HTERT RPE-1 (cell line): ENCODE data around the gene LGALS9.
"Not testable (repeated sequence)": the region's sequence is repeated elsewhere in the genome, so short reads cannot be mapped to it uniquely, and the experiment has no call there.

Experiments
- in situ Hi-C: fragments of 300-500 bp; cut with MboI; formaldehyde crosslinking; loops from 4 replicates; pipeline ENCODE4 v1.14.3; 2020; ENCODE audit warnings: low sequenced_read_pairs

The LGALS9 gene

DNA sequence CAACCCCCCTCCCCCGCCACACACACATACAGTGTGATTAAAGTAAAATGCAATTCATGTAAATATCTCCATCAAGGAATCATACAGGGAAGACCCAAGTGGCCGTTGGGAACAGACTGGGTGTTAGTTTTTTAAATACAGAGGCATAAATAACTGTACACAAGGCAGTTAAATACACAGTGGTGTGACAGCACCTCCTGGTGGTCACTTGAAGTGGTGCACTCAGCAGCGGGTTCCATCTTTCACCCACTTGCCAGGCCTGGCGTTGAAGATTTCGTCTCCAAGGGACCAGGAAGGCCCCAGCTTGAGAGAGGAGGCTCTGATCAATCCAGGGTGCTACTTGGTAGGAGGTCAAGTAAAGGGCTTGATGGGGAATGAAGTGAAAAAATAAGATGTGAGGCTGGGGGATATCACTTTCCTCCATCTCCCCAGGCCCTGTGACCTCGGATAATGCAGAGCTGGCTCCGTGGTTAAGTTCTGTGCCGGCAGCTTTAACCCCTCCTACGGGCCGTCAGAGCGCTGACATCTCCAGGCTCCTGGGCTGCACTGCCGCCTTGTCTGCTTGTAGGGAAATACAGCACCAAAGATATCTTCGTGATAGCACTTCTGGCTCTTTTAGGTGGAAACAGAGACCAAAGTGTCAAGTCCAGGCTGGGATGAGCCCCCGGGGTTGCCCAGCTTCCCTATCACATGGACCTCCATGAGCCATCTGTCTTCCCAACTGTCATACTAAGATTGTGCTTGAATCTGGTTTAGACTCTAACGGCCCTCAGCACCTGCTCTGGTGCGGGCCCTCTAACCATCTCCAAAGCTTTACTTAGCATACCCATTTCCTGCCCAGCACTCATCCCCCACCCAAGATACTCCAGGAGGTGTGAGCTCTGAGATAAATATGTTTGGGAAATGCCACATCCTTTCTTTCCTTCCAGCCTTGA lies 20.7 kb downstream of the LGALS9 start:
- in situ Hi-C loops, result no loop called here

- in situ Hi-C loops, result not testable (repeated sequence)
These were observed 22.5 kb downstream of the LGALS9 start for GRCh38 chr17:27653449-27653971.

DNA sequence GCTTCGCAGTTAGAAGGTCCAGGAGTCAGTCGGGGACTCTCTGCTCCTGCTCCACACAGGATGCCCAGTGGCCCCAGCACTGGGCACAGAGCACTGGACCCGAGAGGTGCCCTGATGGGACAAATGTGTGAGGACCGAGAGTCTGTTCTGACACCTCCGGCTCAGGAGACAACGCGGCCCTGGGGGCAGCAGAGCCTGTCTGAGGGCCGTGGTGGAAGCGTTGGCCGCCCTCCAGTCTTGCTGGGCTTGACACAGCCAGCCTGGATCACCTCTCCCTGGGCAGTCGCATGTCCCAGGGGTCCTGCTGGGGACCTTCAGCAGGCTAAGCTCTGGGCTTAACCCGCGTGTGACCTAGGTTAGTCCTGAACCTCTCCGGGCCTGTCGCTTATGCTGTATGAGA lies 23.1 kb downstream of the LGALS9 start:
- in situ Hi-C loops, result no loop called here

DNA sequence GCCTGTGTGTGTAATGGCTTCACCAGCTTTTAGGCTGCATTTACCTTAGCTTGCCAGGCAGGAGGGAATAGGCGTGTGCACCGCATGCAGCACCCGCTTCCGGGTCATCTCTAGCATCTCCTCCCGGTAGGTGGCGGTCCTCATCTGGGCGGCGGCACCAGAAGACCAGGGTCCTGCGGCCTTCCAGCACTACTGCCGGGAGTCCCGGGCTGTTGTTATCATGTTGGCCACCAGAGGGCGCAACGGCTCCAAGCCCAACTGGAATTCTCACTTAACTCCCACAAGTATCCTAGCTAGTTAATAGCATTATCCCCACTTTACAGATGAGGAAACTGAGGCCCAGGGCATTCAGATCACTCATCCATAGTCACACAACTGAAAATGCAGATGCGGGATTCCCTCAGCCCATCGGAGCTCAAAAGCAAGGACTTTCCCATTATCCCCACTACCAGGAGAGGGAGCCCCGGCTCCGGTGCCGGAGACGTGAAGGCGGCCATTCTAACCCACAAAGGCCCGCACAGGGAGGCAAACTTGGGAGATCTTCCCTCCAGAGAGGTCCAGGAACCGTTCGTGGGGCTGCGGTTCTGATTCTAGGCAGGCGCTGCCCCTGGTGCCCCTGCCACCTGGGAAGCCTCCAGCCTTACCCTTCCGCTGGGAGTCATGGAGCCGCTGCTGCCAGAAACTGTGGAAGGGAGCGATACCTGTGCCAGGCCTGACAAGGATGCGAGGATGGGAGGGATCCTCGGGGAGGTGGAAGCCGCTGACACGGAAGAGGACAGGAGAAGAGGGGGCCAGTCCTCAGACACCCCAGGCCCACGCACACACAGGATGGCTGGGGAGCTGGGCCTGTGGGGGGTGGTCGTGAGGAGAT lies 23.9 kb downstream of the LGALS9 start:
- in situ Hi-C loops, result no loop called here

DNA sequence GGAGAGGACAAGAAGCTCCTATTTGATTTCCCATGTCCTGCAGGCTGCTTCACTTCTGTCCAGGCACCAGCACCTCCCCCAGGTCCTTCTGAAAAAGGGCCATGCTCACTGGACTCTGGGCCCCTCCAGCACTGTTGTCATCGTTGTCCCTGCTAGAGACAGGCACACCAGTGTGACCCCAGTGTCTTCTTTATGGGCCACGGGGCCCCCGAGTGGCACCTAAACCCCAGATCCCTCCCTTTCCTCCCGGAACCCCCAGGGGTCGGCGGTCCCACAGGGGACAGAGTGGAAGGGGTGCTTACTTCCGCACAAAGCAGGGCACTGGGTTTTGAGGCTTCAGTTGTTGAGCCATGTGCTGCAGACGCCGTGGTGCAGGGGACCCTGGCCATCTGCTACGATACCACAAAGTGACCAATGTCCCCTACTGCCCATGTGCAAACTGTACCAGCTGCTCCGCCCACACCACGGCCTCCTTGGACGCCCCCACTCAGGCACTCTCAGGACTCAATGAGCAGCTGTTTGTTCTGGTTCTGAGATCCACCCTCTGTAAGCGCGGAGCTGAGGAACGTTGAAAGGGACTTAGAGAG lies 24.6 kb downstream of the LGALS9 start:
- in situ Hi-C loops, result not testable (repeated sequence)

DNA sequence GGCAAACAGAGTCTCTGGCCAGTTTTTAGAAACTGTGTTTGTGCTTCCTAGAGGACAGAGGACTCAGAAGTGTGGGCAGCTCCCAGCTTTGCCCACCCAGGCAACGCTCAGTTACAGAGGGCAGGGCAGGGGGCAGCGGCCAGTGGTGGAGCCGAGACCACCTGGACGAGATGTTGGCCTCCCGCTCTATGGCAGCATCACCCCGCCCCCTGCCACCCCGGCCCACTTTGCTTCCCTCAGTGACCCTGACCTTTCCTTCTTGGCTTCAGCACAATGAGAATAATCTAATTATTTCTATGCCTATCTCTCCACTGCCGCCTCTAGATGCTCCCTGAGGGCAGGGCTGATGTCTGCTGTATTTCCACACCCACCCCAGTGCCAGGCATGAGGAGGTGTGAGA lies 25.6 kb downstream of the LGALS9 start:
- in situ Hi-C loops, result not testable (repeated sequence)

GRCh38 chr17:27657620-27658019 lies 26.6 kb downstream of the LGALS9 start:
- in situ Hi-C loops, result no loop called here

DNA sequence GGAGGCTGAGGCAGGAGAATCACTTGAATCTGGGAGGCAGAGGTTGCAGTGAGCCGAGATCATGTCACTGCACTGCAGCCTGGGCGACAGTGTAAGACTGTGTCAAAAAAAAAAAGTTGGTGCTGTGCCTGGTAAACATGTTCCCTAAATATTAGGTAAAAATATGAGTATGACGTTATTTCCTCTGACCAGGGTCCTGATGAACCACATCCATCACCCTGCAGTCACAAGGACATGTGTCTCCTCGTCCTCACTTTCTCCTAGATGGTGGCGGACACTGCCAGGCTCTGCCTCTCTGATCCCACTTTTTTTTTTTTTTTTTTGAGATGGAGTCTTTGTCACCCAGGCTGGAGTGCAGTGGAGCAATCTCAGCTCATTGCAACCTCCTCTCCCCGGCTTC lies 28.7 kb downstream of the LGALS9 start:
- in situ Hi-C loops, result no loop called here

DNA sequence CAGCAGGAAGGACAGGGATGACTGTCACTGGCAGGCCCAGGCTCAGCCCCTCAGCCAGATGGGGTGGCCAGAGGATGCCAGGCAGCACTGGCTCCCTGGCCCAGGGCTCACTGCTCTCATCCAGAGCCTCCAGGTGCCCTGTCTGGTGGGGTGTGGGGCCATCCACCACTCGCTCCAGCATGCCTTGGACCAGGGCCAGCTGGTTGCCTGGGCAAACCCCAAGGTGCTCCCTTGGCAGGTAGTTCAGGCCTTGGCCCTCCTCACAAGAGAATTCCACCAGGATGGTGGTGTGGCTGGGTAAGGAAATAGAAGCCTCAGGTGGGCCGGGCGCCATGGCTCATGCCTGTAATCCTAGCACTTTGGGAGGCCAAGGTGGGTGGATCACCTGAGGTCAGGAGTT lies 29.4 kb downstream of the LGALS9 start:
- in situ Hi-C loops, result no loop called here

GRCh38 chr17:27663936-27664605 lies 33.1 kb downstream of the LGALS9 start:
- in situ Hi-C loops, result no loop called here

DNA sequence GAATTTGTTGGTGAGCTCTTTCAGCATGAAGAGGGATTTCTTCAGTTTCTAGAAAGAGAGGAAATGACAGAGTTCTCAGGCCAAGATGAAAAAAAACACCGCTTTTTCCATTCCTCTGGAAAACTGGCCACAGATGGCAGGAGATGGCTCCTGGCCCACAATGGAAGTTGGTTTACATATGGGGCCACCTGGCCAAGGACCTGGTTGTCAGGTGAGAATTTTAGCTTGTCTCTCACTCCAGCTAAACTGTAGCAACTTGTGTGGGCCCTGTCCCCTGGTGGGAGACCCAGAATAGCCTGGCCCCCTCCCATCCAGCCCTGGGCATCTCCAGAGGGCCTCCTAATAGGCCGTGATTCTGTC lies 33.6 kb downstream of the LGALS9 start:
- in situ Hi-C loops, result no loop called here

GRCh38 chr17:27665549-27665948 lies 34.6 kb downstream of the LGALS9 start:
- in situ Hi-C loops, result no loop called here

DNA sequence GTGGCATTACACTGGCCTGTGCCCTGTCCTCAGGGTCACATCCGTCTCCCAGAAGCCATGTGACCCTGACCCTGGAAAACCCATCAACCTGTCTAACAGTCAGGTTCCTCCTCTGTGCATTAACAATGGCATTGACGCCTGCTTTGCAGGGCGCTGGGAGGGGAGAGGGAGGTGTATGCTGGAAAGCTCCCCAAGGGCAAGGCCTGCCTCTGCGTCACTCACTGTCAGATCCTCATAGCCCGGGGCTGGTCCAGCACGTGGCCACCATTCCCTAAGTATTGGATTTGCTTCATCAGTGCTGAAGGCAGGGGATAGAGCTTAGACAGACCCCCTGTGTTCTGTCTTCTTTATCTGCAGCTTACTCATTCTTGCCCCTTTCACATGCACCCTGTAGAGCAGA lies 35.3 kb downstream of the LGALS9 start:
- in situ Hi-C loops, result not testable (repeated sequence)

DNA sequence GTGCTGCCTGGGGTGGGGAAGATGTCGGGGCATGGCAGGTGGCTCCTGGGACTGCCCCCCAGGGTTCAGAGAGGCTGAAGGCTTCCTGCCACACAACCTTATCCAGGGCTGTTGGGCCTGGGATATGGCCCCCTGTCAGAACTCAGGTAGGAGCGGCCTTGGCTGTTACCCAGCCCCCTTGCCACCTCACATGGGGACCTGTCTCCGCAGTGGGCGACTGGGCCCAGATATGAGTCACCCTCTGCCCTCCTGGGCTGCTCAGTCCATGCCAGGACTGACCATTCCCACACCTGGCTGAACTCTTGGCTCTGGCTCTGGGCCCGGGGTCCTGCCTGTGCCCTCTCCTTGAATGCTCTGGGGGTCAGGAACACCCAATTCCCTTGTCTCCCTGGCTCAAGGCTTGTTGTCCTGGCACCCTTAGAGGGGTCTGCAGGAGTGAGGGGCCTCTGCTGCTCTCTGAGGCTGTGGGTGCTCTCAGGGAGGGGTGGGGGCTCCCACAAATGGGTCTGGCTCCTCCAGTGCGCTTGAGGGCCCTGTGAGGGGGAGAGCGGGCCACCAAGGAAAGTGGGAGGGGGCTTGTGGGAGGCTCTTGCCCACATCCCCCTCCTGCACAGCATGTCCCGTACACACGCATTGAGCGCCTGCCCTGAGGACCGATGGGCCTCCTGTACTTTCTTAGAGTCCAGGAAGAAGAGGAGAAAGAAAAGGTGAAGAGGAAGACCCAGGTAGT lies 36.0 kb downstream of the LGALS9 start:
- in situ Hi-C loops, result no loop called here

DNA sequence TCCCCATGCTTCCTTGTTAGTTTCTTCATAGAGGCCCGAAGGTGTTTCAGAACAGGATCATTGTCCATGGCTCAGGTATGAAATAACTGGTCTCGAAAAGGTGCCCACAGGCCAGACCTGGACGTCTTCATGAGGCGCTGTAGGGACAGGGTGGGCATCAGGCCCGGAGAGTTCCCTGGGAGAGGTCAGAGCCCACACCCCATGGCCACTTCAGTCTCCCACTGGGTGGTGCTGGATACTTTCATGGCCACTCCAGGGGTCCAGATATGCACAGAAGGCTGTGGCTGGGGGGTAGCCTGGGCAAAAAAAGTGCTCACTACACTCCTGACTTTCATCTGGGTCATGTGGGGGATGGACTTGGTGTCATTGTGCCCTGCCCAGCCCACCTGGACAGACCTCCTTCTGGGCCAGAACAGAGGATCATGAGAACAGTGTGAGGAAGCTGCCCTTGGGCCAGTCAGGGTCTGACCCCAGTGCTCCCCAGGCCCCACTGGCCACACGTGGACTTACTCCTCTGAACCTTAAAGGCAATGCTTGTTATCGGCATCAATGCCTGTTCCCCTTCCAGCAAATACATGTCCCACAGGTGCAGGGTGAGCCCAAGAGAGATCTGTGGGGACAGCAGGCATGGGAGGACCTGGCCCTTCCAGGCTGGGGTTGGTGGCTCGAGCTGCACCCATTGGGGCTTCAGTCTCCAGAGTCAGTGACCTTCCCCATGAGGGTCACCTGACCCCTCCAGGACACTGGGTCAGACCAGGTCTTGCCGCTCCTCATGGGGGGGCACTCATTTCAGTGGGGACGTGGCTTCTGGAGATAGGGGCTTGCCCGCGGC lies 36.9 kb downstream of the LGALS9 start:
- in situ Hi-C loops, result no loop called here

- in situ Hi-C loops, result no loop called here
These were observed 37.5 kb downstream of the LGALS9 start for GRCh38 chr17:27668488-27668823.

GRCh38 chr17:27669136-27669535 lies 38.1 kb downstream of the LGALS9 start:
- in situ Hi-C loops, result no loop called here

DNA sequence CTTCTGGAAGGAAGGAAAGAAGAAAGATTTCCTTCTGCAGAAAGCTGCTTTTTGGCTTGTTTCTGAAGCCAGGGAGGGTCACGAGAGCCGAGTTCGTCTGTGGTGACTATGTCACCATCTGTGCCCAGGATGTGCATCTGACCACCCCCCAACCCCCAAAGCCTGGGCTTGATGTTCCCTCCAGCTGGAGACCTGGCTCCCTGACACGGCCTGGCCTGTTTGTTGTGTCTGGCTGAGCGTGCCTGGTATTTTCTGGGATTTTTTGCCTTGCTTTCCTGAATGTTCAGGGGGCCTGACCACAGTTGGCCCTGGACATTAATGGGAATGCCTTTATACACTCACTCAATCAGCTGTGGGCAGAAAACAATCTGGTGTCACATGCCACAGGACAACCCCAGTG lies 38.9 kb downstream of the LGALS9 start:
- in situ Hi-C loops, result no loop called here
